SK-N-SH (cell line): Measurements from ENCODE around the gene ZNF879. TPM values are rescaled to one million over a fixed set of nuclear protein-coding genes. Genes with fewer than 3 reads are reported as not detected.

Source experiments
- CTCF ChIA-PET: fragments of 300-600, 350-600 bp; formaldehyde crosslinking; extraction: SDS; loops from one replicate; lab custom pipeline; 2021; lab: Yijun Ruan, JAX
- POLR2A ChIA-PET: fragments of 350-600 bp; sonication (Branson Sonifier 250); formaldehyde crosslinking; extraction: SDS; loops from one replicate; lab custom pipeline; 2020; ENCODE audit warnings: antibody characterized with exemption, inconsistent platforms; lab: Yijun Ruan, JAX
- DNase-seq: peaks from one replicate; pipeline ENCODE4 v3.0.0; 2012
- H2AFZ ChIP-seq: fragments of 200-600 bp; sonication (generic); 2 replicates; pipeline ENCODE4 v1.8.1; 2016; ENCODE audit warnings: antibody characterized with exemption, mild to moderate bottlenecking, low read depth
- H3F3A ChIP-seq: fragments of 200-600 bp; sonication (generic); replicated peaks from 2 replicates; pipeline ENCODE3; 2016; ENCODE audit warnings: antibody characterized with exemption, mild to moderate bottlenecking; ENCODE audit not compliant: insufficient read depth
- H3K27ac ChIP-seq, 2 experiments: fragments of 200-500 bp in 1 of 2; fragments of 200-600 bp in 1 of 2; sonication (Bioruptor generic) in 1 of 2; sonication (generic), shearing (Covaris generic) in 1 of 2; 2 replicates each; pipeline versions ENCODE4 v1.5.1 to v1.6.1; 2014 to 2016; ENCODE audit warnings: low read depth in 2 of 2, inconsistent platforms in 1 of 2, low read length in 1 of 2, mild to moderate bottlenecking in 1 of 2, mixed read lengths in 1 of 2
- H3K27me3 ChIP-seq: fragments of 200-600 bp; sonication (generic), shearing (Covaris generic); 2 replicates; pipeline ENCODE4 v1.6.1; 2016; ENCODE audit warnings: mixed run types; ENCODE audit not compliant: insufficient read depth
- H3K36me3 ChIP-seq, 2 experiments: fragments of 200-500 bp in 1 of 2; fragments of 200-600 bp in 1 of 2; sonication (Bioruptor generic) in 1 of 2; sonication (generic) in 1 of 2; replicated peaks in 1 of 2; 2 replicates each; pipeline versions ENCODE3 to v1.5.1; 2014 to 2016; ENCODE audit warnings: low read length in 1 of 2, mild to moderate bottlenecking in 1 of 2; ENCODE audit not compliant: insufficient read depth in 2 of 2, control insufficient read depth in 1 of 2
- H3K4me1 ChIP-seq, 2 experiments: fragments of 200-500 bp in 1 of 2; fragments of 200-600 bp in 1 of 2; sonication (Bioruptor generic) in 1 of 2; sonication (generic), shearing (Covaris generic) in 1 of 2; 2 replicates each; pipeline versions ENCODE4 v1.5.1 to v1.6.1; 2014 to 2016; ENCODE audit warnings: low read depth in 1 of 2, low read length in 1 of 2, mixed run types in 1 of 2; ENCODE audit not compliant: insufficient read depth in 2 of 2, control insufficient read depth in 1 of 2
- H3K4me2 ChIP-seq: fragments of 200-600 bp; sonication (generic), shearing (Covaris generic); 2 replicates; pipeline ENCODE4 v1.6.1; 2017; ENCODE audit warnings: mixed run types
- H3K4me3 ChIP-seq, 2 experiments: fragments of 200-500 bp in 1 of 2; fragments of 200-600 bp in 1 of 2; sonication (Bioruptor generic) in 1 of 2; sonication (generic), shearing (Covaris generic) in 1 of 2; 2 replicates each; pipeline versions ENCODE4 v1.5.1 to v1.8.1; 2014 to 2016; ENCODE audit warnings: low read depth in 2 of 2, inconsistent platforms in 1 of 2, low read length in 1 of 2, mild to moderate bottlenecking in 1 of 2, mixed read lengths in 1 of 2, moderate library complexity in 1 of 2
- H3K79me2 ChIP-seq: fragments of 200-600 bp; sonication (generic); 2 replicates; pipeline ENCODE4 v1.8.1; 2017; ENCODE audit warnings: mild to moderate bottlenecking; ENCODE audit not compliant: insufficient read depth
- H3K9ac ChIP-seq: fragments of 200-600 bp; sonication (generic); 2 replicates; pipeline ENCODE4 v1.6.1; 2017; ENCODE audit warnings: mixed run types
- H3K9me2 ChIP-seq: fragments of 200-600 bp; sonication (generic); 2 replicates; pipeline ENCODE4 v1.6.1; 2017; ENCODE audit warnings: mixed run types
- H3K9me3 ChIP-seq: fragments of 200-600 bp; sonication (generic); 2 replicates; pipeline ENCODE4 v1.6.1; 2017; ENCODE audit warnings: mixed run types, mild to moderate bottlenecking, moderate library complexity
- H4K20me1 ChIP-seq: fragments of 200-600 bp; sonication (generic); 2 replicates; pipeline ENCODE4 v1.6.1; 2017; ENCODE audit warnings: mild to moderate bottlenecking, mixed run types; ENCODE audit not compliant: insufficient read depth
- FOSL2 ChIP-seq: IDR thresholded peaks from 2 replicates; pipeline ENCODE4 v1.4.0; 2012; ENCODE audit warnings: low read depth, mild to moderate bottlenecking, moderate library complexity, borderline replicate concordance
- FOXJ3 ChIP-seq: sonication (generic); formaldehyde crosslinking; IDR thresholded peaks from 2 replicates; pipeline ENCODE4 v1.5.1; 2020; ENCODE audit warnings: mild to moderate bottlenecking, missing genetic modification reagents
- FOXM1 ChIP-seq: IDR thresholded peaks from 2 replicates; pipeline ENCODE4 v1.4.0; 2012; ENCODE audit warnings: low read depth, mild to moderate bottlenecking
- GATA2 ChIP-seq: sonication (generic); formaldehyde crosslinking; IDR thresholded peaks from 2 replicates; pipeline ENCODE4 v1.5.0; 2020; ENCODE audit warnings: mild to moderate bottlenecking, missing genetic modification reagents
- MXI1 ChIP-seq: IDR thresholded peaks from 2 replicates; pipeline ENCODE4 v1.6.1; 2012; ENCODE audit warnings: mild to moderate bottlenecking, low read depth, low read length, improper control_type of control experiment
- NFIC ChIP-seq: IDR thresholded peaks from 2 replicates; pipeline ENCODE4 v1.4.0; 2012; ENCODE audit warnings: borderline replicate concordance
- NRF1 ChIP-seq: IDR thresholded peaks from 2 replicates; pipeline ENCODE4 v1.6.1; 2012; ENCODE audit warnings: low read depth, mild to moderate bottlenecking, low read length
- POLR2AphosphoS5 ChIP-seq: IDR thresholded peaks from 2 replicates; pipeline ENCODE4 v1.6.1; 2012; ENCODE audit warnings: low read depth, low read length
- RAD21 ChIP-seq: IDR thresholded peaks from 2 replicates; pipeline ENCODE4 v1.6.1; 2012; ENCODE audit warnings: mild to moderate bottlenecking, low read length
- RCOR1 ChIP-seq: fragments of 150-350 bp; IDR thresholded peaks from 2 replicates; pipeline ENCODE4 v1.6.1; 2017; ENCODE audit warnings: antibody characterized with exemption, low read length
- RXRA ChIP-seq: IDR thresholded peaks from 2 replicates; pipeline ENCODE4 v1.4.0; 2012; ENCODE audit warnings: low read depth, mild to moderate bottlenecking, borderline replicate concordance
- SIN3A ChIP-seq: IDR thresholded peaks from 2 replicates; pipeline ENCODE4 v1.6.1; 2012; ENCODE audit warnings: low read depth, mild to moderate bottlenecking, low read length, moderate library complexity, borderline replicate concordance
- TAF1 ChIP-seq: IDR thresholded peaks from 2 replicates; pipeline ENCODE4 v1.6.1; 2012; ENCODE audit warnings: low read depth, mild to moderate bottlenecking, low read length, moderate library complexity, borderline replicate concordance
- TCF12 ChIP-seq: IDR thresholded peaks from 2 replicates; pipeline ENCODE4 v1.4.0; 2012
- WGBS: methylation state at CpG from one replicate; pipeline ENCODE4 v1.1.6; 2017; ENCODE audit warnings: low lambda C conversion rate; 5-methylcytosine and 5-hydroxymethylcytosine counted together
- polyA plus RNA-seq, 3 experiments: library from polyadenylated mRNA; depleted of rRNA; stranded (reverse); fragments of >200 nt; gene quantifications; 2 replicates each; pipeline ENCODE4 v1.2.3, GENCODE V29; 2012
- TF ChIP-seq, protein P1 (sequence below): IDR thresholded peaks from 2 replicates; pipeline ENCODE4 v1.4.0; 2012; ENCODE audit warnings: low read depth
- TF ChIP-seq, protein P2 (sequence below): IDR thresholded peaks from 2 replicates; pipeline ENCODE4 v1.6.1; 2012; ENCODE audit warnings: mild to moderate bottlenecking, low read depth, low read length, moderate library complexity
- TF ChIP-seq, protein P3 (sequence below): fragments of 200-600 bp; sonication (generic); IDR thresholded peaks from 2 replicates; pipeline ENCODE4 v1.6.1; 2017; ENCODE audit warnings: antibody characterized with exemption, mild to moderate bottlenecking, moderate library complexity
- TF ChIP-seq, protein P4 (sequence below): IDR thresholded peaks from 2 replicates; pipeline ENCODE4 v1.4.0; 2012; ENCODE audit warnings: low read depth, borderline replicate concordance
- TF ChIP-seq, protein P5 (sequence below): fragments of 150-350 bp; IDR thresholded peaks from 2 replicates; pipeline ENCODE4 v1.6.1; 2017; ENCODE audit warnings: antibody characterized with exemption, low read length, low read depth, borderline replicate concordance

Gene ZNF879
- polyA plus RNA-seq, 1 of the 3 experiments (the other 2 are of a cell fraction) = 0.44 TPM

DNA sequence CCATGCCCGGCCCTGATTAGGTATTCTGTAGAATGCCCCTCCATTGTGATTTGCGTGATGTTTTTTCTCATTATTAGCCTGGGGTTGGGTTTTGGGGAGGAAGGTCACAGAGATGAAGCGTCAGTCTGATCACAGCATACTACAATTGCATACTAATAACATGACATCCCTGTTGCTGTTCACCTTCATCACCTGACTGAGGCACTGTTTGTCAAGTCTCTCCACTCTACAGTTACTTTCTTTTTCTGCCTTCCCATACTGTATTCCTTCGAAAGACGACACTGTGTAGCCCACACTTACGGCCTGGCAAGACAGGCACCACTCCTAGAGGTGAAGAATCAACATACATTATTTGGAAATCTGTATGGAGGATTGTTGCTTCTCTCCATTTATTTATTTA is 42.1 kb downstream of the ZNF879 start:
- H3K4me1 ChIP-seq = peaks cover 0 to 8% of the 10 kb centered on the region in 2 experiments; a peak in 1 of 4 replicates
- no peaks in the 10 kb centered on the region for H4K20me1 ChIP-seq
- no peak overlapping the region for H3K4me3 ChIP-seq
- no peaks in the 10 kb centered on the region for H3K9me2 ChIP-seq
- WGBS = 87% methylated on average over 6 of the region's 6 CpGs
- no peak overlapping the region for H3K9ac ChIP-seq
- H3K79me2 ChIP-seq = peaks cover 17% of the 10 kb centered on the region
- ChIA-PET CTCF (no interaction called here), POLR2A (no interaction called here)
- H3K27ac ChIP-seq = no peak overlapping the region
- no peak overlapping the region for H2AFZ ChIP-seq
- H3K36me3 ChIP-seq = peaks cover 32 to 35% of the 10 kb centered on the region in 2 experiments
- TF ChIP-seq FOXJ3 (CRISPR knock-in tag) (no peak), FOSL2 (no peak), TCF12 (no peak)
- 0 out of 2 replicates have a peak, but pooled peaks cover 3% of the 10 kb centered on the region for H3K9me3 ChIP-seq
- H3F3A ChIP-seq = no peaks in the 10 kb centered on the region
- no peak for DNase-seq
- no peaks in the 10 kb centered on the region for H3K27me3 ChIP-seq
- no peak overlapping the region for H3K4me2 ChIP-seq

DNA sequence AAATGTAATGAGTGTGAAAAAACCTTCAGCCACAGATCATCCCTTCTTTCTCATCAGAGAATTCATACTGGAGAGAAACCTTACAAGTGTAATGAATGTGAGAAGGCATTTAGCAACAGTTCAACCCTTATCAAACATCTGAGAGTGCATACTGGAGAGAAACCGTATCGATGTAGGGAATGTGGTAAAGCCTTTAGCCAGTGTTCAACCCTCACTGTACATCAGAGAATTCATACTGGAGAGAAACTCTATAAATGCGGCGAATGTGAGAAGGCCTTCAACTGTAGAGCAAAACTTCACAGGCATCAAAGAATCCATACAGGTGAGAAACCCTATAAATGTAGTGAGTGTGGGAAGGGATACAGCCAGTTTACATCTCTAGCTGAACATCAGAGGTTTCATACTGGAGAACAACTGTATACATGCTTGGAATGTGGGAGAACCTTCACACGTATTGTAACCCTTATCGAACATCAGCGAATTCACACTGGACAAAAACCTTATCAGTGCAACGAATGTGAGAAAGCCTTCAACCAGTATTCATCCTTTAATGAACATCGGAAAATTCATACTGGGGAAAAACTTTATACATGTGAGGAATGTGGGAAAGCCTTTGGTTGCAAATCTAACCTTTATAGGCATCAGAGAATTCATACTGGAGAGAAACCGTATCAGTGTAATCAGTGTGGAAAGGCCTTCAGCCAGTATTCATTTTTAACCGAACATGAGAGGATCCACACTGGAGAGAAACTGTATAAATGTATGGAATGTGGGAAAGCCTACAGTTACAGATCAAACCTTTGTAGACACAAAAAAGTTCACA is 55.8 kb downstream of the ZNF879 start:
- Histone ChIP-seq H3K9me3 (peaks cover 31% of the 10 kb centered on the region), H4K20me1 (no peaks in the 10 kb centered on the region), H3K36me3 (peaks cover 33 to 68% of the 10 kb centered on the region in 2 experiments), H3K9ac (no peak overlapping the region), H3K4me1 (no peaks in the 10 kb centered on the region), H3K4me2 (no peak overlapping the region), H3K9me2 (no peaks in the 10 kb centered on the region), H3F3A (no peaks in the 10 kb centered on the region), H3K27me3 (no peaks in the 10 kb centered on the region), H3K27ac (no peak overlapping the region), H3K4me3 (peak overlapping the region in 1 of 2 experiments; percentile 21; a peak in 1 of 4 replicates), H3K79me2 (no peaks in the 10 kb centered on the region), H2AFZ (no peak overlapping the region)
- no peak for DNase-seq
- WGBS = 89% methylated on average over 11 of the region's 11 CpGs
- CTCF ChIA-PET = interaction anchor here (1.5 kb wide), 1 partner anchor 9 kb away, joined by 4 read pairs; no protein-coding TSS in a partner anchor
- POLR2A ChIA-PET = no interaction called here
- TF ChIP-seq NRF1 (no peak), FOSL2 (no peak), GATA2 (CRISPR knock-in tag) (no peak), FOXM1 (no peak), RCOR1 (no peak), POLR2AphosphoS5 (no peak), RAD21 (no peak), NFIC (no peak), SIN3A (no peak), MXI1 (no peak), TAF1 (no peak), FOXJ3 (CRISPR knock-in tag) (no peak), RXRA (no peak)
- TF ChIP-seq, protein P1, sequence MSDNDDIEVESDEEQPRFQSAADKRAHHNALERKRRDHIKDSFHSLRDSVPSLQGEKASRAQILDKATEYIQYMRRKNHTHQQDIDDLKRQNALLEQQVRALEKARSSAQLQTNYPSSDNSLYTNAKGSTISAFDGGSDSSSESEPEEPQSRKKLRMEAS = no peak
- TF ChIP-seq, protein P2, sequence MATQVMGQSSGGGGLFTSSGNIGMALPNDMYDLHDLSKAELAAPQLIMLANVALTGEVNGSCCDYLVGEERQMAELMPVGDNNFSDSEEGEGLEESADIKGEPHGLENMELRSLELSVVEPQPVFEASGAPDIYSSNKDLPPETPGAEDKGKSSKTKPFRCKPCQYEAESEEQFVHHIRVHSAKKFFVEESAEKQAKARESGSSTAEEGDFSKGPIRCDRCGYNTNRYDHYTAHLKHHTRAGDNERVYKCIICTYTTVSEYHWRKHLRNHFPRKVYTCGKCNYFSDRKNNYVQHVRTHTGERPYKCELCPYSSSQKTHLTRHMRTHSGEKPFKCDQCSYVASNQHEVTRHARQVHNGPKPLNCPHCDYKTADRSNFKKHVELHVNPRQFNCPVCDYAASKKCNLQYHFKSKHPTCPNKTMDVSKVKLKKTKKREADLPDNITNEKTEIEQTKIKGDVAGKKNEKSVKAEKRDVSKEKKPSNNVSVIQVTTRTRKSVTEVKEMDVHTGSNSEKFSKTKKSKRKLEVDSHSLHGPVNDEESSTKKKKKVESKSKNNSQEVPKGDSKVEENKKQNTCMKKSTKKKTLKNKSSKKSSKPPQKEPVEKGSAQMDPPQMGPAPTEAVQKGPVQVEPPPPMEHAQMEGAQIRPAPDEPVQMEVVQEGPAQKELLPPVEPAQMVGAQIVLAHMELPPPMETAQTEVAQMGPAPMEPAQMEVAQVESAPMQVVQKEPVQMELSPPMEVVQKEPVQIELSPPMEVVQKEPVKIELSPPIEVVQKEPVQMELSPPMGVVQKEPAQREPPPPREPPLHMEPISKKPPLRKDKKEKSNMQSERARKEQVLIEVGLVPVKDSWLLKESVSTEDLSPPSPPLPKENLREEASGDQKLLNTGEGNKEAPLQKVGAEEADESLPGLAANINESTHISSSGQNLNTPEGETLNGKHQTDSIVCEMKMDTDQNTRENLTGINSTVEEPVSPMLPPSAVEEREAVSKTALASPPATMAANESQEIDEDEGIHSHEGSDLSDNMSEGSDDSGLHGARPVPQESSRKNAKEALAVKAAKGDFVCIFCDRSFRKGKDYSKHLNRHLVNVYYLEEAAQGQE = no peak
- TF ChIP-seq, protein P3, sequence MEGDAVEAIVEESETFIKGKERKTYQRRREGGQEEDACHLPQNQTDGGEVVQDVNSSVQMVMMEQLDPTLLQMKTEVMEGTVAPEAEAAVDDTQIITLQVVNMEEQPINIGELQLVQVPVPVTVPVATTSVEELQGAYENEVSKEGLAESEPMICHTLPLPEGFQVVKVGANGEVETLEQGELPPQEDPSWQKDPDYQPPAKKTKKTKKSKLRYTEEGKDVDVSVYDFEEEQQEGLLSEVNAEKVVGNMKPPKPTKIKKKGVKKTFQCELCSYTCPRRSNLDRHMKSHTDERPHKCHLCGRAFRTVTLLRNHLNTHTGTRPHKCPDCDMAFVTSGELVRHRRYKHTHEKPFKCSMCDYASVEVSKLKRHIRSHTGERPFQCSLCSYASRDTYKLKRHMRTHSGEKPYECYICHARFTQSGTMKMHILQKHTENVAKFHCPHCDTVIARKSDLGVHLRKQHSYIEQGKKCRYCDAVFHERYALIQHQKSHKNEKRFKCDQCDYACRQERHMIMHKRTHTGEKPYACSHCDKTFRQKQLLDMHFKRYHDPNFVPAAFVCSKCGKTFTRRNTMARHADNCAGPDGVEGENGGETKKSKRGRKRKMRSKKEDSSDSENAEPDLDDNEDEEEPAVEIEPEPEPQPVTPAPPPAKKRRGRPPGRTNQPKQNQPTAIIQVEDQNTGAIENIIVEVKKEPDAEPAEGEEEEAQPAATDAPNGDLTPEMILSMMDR = no peak
- TF ChIP-seq, protein P4, sequence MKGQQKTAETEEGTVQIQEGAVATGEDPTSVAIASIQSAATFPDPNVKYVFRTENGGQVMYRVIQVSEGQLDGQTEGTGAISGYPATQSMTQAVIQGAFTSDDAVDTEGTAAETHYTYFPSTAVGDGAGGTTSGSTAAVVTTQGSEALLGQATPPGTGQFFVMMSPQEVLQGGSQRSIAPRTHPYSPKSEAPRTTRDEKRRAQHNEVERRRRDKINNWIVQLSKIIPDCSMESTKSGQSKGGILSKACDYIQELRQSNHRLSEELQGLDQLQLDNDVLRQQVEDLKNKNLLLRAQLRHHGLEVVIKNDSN = no peak
- TF ChIP-seq, protein P5, sequence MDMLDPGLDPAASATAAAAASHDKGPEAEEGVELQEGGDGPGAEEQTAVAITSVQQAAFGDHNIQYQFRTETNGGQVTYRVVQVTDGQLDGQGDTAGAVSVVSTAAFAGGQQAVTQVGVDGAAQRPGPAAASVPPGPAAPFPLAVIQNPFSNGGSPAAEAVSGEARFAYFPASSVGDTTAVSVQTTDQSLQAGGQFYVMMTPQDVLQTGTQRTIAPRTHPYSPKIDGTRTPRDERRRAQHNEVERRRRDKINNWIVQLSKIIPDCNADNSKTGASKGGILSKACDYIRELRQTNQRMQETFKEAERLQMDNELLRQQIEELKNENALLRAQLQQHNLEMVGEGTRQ = no peak
